ENCODE data around the gene KRT26. TPM values are rescaled to one million over a fixed set of nuclear protein-coding genes. Genes with fewer than 3 reads are reported as not detected.
"Not testable (repeated sequence)": the region's sequence is repeated elsewhere in the genome, so short reads cannot be mapped to it uniquely, and the experiment has no call there.

The KRT26 gene, protein sequence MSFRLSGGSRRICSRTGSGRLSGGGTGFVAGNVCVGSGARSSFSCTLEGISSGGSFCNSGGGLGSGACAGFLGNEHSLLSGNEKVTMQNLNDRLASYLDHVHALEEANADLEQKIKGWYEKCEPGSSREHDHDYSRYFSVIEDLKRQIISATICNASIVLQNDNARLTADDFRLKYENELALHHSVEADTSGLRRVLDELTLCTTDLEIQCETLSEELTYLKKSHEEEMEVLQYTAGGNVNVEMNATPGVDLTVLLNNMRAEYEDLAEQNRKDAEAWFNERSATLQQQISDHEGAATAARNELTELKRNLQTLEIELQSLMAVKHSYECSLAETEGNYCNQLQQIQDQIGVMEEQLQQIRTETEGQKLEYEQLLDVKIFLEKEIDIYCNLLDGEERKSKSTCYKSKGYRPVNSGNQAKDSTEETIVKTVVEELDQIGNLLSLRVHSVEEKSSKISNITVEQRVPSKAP
- total RNA-seq (not detected), total RNA-seq (0 reads per million in 2 donors)

DNA sequence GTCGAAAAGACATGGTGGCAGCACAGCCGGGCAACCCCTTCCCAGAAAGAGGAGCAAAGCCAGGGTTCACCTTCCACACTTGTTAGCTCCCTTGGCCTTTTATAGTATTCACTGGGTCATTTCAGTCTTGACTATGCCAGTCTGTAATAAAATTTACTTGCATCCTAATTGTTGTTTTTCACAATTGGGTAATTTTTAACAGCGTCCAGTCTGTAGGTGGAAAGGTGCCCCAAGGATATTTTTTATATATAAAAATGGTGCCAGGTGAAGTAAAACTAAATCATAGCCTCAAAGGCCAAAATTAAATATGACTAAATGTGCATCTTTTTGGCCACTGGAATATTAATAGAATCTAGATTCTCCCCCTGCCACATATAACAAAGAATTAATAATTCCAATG, at the start of gene KRT26:
Gene KRT26, minus strand, starts transcription at position 101 of the 400 bp plus-strand sequence. Its CDS starts 88 bp downstream, at position 13.
- H3K27me3 Mint-ChIP-seq: peaks cover 51% of the 10 kb centered on the region
- ATAC-seq (no peak), DNase-seq (no peak)
- H3K36me3 Mint-ChIP-seq (ENCODE audit: low read depth): no peaks in the 10 kb centered on the region
- H3K27ac Mint-ChIP-seq: no peak within 1 kb of the TSS
- H3K4me1 Mint-ChIP-seq: no peaks in the 10 kb centered on the region
- H3K4me3 Mint-ChIP-seq: peak within 1 kb of the TSS; percentile 33
- H3K9me3 ChIP-seq (ENCODE audit: control insufficient read depth, low read length, poor library complexity, severe bottlenecking): no peaks in the 10 kb centered on the region

DNA sequence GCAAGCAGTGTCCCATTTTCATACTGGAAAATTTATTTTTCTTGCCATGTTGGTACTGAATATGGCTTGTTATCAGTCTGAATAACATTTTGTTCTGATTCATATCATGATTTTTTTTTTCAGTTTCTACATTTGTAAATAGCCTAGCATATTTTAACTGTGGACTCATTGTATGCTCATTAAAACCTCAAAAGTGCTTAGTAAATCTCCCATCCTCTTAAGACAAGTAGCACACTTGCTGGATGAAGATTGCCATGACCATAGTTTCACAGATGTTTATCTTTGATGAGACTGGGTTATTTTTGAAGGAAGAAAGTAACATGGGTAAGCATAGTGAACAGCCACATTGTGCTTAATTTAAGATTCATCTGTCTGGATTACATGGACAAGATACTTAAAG, 49.5 kb upstream of the KRT26 start:
- ATAC-seq (no peak), DNase-seq (no peak)
- no peaks in the 10 kb centered on the region for H3K9me3 ChIP-seq (ENCODE audit: control insufficient read depth, low read length, poor library complexity, severe bottlenecking)
- peaks cover 20% of the 10 kb centered on the region for H3K27me3 Mint-ChIP-seq
- H3K4me1 Mint-ChIP-seq: peaks cover 6% of the 10 kb centered on the region
- peaks cover 11% of the 10 kb centered on the region for H3K36me3 Mint-ChIP-seq (ENCODE audit: low read depth)
- no peak overlapping the region for H3K27ac Mint-ChIP-seq
- no peak overlapping the region for H3K4me3 Mint-ChIP-seq

DNA sequence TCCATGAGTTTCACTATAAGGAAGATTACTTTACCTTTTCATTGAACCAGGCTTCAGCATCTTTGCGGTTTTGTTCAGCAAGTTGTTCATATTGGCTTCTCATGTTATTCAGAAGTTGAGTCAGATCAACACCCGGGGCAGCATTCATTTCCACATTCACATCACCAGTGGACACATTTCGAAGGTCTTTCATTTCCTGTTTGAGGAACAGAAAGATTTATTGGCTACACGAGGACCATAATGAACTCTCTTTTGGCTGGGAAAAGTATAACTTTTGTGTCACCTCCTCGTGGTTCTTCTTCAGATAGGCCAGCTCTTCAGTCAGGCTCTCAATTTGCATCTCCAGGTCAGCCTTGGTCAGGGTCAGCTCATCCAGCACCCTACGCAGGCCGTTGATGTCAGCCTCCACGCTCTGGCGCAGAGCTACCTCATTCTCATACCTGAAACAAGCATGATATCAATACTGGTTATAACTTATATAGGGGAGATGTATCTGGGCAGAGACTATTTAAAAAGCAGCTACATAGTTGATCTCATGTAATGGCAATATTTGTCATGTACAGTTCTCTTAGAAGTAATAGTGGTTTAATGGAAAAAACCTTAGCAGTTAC, 48.3 kb upstream of the KRT26 start:
- peaks cover 4% of the 10 kb centered on the region for H3K4me1 Mint-ChIP-seq
- H3K27ac Mint-ChIP-seq: no peak overlapping the region
- H3K9me3 ChIP-seq (ENCODE audit: control insufficient read depth, low read length, poor library complexity, severe bottlenecking): no peaks in the 10 kb centered on the region
- H3K36me3 Mint-ChIP-seq (ENCODE audit: low read depth): peaks cover 5% of the 10 kb centered on the region
- H3K4me3 Mint-ChIP-seq: peak overlapping the region; percentile 19
- ATAC-seq: no peak
- H3K27me3 Mint-ChIP-seq: peaks cover 8% of the 10 kb centered on the region
- no peak for DNase-seq

DNA sequence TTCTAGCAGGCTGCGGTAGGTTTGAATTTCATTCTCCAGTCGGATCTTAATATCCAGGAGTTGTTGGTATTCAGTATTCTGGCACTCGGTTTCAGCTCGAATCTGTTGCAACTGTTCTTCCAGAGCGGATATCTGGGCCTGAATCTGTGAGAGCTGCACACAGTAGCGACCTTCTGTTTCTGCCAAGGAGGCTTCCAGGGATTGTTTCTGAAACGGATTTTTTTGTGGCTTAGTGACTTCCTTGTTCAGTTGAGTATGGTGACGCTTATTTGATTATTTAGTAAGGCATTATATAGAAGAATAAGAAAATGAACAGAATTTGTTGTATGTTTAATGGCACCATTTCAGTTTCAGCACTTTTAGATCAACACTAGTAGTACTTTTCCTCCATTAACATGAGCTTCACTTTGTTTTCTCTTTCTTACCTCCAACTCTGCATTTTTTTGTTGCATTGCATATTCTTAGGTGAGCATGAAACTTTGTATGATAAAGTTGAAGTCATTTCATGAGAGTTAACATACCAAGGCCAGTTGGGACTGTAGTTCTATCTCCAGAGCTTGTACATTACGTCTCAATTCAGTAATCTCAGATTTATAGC, 47.6 kb upstream of the KRT26 start:
- peak overlapping the region; percentile 27 for H3K27ac Mint-ChIP-seq
- no peaks in the 10 kb centered on the region for H3K9me3 ChIP-seq (ENCODE audit: control insufficient read depth, low read length, poor library complexity, severe bottlenecking)
- ATAC-seq: no peak
- H3K4me3 Mint-ChIP-seq: peak overlapping the region; percentile 77
- peaks cover 5% of the 10 kb centered on the region for H3K36me3 Mint-ChIP-seq (ENCODE audit: low read depth)
- peaks cover 4% of the 10 kb centered on the region for H3K4me1 Mint-ChIP-seq
- no peak for DNase-seq
- H3K27me3 Mint-ChIP-seq: peaks cover 9% of the 10 kb centered on the region

DNA sequence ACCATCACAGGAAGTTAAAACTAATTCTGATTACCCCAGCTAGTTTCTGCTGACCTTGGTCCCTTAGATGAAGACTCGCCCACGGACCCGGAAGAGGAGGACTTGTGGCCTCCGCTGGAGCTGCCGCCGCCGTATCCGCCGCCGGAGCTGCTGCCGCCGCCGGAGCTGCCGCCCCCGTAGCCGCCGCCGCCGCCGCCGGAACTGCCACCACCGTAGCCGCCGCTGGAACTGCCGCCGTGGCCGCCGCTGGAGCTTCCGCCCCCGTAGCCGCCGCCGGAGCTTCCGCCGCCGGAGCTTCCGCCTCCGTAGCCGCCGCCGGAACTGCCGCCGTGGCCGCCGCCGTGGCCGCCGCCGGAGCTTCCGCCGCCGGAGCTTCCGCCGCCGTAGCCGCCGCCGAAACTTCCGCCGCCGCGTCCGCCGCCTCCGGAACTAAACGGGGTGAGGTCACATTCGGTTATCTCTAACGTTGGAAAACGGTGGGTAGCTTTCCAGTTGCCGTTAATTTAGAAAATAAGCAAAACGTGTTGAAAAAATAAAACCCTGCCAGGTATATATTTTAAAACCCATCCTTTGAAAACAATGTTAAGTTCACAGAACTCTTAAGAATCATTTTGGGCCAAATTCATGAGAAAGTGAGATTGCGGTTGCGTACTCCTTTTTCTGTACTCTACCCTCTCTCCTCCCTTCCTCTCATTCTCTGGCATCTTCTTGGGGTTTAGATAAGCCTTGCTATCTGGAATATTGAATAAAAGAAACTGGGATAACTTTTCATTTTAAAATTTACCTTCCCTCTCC, 46.9 kb upstream of the KRT26 start:
- H3K4me3 Mint-ChIP-seq: peak overlapping the region; percentile 89

DNA sequence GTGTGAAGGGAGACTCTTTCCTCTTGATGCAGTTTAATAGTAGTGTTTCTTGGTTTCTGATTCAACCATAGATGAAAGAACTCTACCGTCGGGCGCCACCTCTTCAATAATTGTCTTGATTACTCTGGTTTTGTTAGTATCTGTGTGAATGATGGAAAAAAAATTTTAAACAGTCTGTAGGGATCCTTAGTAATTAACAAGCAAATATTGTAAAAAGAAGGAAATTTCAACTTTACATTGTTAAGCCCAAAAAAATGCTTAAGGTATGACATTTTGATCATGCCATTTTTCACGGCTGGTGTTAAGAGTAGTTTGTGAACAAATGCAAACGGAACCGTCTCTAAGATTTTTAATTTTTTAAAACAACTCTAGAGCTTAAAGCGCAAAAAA, 46.3 kb upstream of the KRT26 start:
- H3K36me3 Mint-ChIP-seq (ENCODE audit: low read depth): peaks cover 5% of the 10 kb centered on the region
- no peaks in the 10 kb centered on the region for H3K9me3 ChIP-seq (ENCODE audit: control insufficient read depth, low read length, poor library complexity, severe bottlenecking)
- DNase-seq (no peak), ATAC-seq (peak; percentile 7)
- peaks cover 21% of the 10 kb centered on the region for H3K27me3 Mint-ChIP-seq
- H3K4me3 Mint-ChIP-seq: peak overlapping the region; percentile 89
- peaks cover 4% of the 10 kb centered on the region for H3K4me1 Mint-ChIP-seq
- H3K27ac Mint-ChIP-seq: peak overlapping the region; percentile 91

More for the DNA sequence above, 46.9 kb upstream of the KRT26 start:
- H3K9me3 ChIP-seq (ENCODE audit: control insufficient read depth, low read length, poor library complexity, severe bottlenecking): no peaks in the 10 kb centered on the region
- H3K4me1 Mint-ChIP-seq: peaks cover 4% of the 10 kb centered on the region
- peak; percentile 76 to 79 (median 78) for DNase-seq
- peak; percentile 89 for ATAC-seq
- H3K27ac Mint-ChIP-seq: peak overlapping the region; percentile 91
- peaks cover 5% of the 10 kb centered on the region for H3K36me3 Mint-ChIP-seq (ENCODE audit: low read depth)
- H3K27me3 Mint-ChIP-seq: peaks cover 16% of the 10 kb centered on the region

DNA sequence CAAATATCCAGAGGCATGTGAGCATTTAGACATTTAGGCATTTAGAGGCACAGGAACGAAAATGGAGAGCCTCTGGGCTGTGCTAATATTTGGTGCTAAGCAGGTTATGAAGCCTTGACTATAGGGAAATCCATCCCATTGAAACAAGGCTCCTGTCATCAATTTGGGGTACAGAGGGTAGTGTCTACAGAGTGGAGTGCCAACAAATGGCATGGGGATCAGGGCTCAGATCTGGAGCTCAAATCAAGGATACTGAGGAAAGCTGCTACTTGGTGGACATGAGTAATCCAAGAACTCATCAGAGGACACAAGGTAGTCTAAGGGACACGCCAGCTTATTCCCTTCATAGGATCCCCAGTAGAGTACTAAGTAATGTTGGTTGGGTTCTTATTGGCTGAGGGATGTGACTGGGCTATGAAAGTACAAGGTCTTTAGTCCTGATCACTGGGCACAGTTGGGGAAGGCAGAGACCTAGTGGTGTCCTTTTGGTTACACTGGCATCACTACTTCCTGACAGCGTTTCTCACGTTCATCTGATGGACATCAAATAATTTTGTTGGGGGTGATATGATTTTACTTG, 45.2 kb upstream of the KRT26 start:
- no peak for DNase-seq
- no peaks in the 10 kb centered on the region for H3K9me3 ChIP-seq (ENCODE audit: control insufficient read depth, low read length, poor library complexity, severe bottlenecking)
- Mint-ChIP-seq H3K27ac (peak overlapping the region; percentile 91), H3K36me3 (ENCODE audit: low read depth) (peaks cover 5% of the 10 kb centered on the region), H3K4me1 (peaks cover 4% of the 10 kb centered on the region), H3K27me3 (peaks cover 31% of the 10 kb centered on the region), H3K4me3 (peak overlapping the region; percentile 53)
- ATAC-seq: no peak

DNA sequence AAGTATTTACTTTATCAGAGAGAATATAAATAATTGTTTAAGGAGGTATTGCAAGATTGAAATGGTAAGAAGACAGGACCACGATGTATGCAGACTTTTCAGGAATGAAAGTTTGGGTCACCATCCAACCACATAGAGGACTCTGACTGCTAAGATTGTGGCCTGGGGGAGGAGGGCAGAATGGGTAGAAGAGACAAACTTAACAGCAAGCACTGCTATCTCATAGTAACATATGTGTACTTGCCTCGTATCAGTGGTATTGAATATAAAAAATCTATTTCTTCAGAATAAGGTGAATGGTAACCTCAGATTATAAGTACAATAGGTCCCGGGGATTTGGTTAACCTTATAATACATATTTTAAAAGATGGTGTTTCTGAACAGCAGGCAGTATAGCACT, 44.6 kb upstream of the KRT26 start:
- no peaks in the 10 kb centered on the region for H3K9me3 ChIP-seq (ENCODE audit: control insufficient read depth, low read length, poor library complexity, severe bottlenecking)

DNA sequence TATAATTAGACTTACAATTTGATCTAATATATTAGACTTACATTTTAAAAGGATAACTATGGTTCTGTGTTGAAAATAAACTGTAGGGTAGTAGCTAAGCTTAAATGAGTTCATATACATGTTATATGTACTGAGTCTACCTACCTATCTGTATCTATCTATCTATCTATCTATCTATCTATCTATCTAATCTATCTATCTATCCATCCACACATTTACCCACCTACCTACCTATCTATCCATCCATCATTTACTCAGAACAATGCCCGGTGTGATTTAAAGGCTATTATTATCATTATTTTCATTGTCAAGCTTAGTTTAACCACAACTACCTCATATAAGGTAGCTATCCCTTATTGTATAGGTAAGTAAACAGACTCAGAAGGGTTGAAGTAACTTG, 43.4 kb upstream of the KRT26 start:
- Mint-ChIP-seq H3K4me1 (peaks cover 4% of the 10 kb centered on the region), H3K4me3 (no peak overlapping the region), H3K27me3 (peaks cover 44% of the 10 kb centered on the region), H3K36me3 (ENCODE audit: low read depth) (peaks cover 7% of the 10 kb centered on the region), H3K27ac (no peak overlapping the region)
- ATAC-seq (no peak), DNase-seq (no peak)
- no peaks in the 10 kb centered on the region for H3K9me3 ChIP-seq (ENCODE audit: control insufficient read depth, low read length, poor library complexity, severe bottlenecking)

More for the DNA sequence above, 44.6 kb upstream of the KRT26 start:
- Mint-ChIP-seq H3K36me3 (ENCODE audit: low read depth) (peaks cover 5% of the 10 kb centered on the region), H3K4me1 (peaks cover 4% of the 10 kb centered on the region), H3K27me3 (peaks cover 37% of the 10 kb centered on the region), H3K27ac (no peak overlapping the region), H3K4me3 (no peak overlapping the region)
- no peak for DNase-seq
- ATAC-seq: no peak

DNA sequence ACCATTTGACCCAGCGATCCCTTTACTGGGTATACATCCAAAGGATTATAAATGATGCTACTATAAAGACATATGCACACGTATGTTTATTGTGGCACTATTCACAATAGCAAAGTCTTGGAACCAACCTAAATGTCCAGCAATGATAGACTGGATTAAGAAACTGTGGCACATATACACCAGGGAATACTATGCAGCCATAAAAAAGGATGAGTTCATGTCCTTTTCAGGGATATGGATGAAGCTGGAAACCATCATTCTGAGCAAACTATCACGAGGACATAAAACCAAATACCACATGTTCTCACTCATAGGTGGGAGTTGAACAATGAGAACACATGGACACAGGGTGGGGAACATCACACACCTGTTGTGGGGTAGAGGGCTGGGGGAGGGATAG, 42.7 kb upstream of the KRT26 start:
- not testable (repeated sequence) for DNase-seq; H3K9me3 ChIP-seq (ENCODE audit: control insufficient read depth, low read length, poor library complexity, severe bottlenecking); H3K4me3 Mint-ChIP-seq; H3K4me1 Mint-ChIP-seq; ATAC-seq; H3K36me3 Mint-ChIP-seq (ENCODE audit: low read depth); H3K27ac Mint-ChIP-seq
- H3K27me3 Mint-ChIP-seq: peaks cover 47% of the 10 kb centered on the region

DNA sequence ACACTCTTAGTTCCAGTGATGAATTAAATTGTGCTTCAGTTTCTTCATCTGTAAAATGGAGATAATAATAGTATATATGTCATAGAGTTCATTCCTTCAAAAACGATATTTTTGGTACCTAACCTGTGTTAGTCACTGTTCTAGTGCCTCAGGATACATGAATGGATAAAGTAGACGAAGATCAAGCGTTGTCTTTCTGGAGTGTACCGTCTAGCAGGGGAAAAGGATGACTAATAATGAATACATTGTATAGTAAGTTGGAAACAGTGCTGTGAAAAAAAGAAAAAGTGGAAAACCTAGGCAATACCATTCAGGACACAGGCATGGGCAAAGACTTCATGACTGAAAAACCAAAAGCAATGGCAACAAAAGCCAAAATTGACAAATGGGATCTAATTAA, 41.8 kb upstream of the KRT26 start:
- ATAC-seq (no peak), DNase-seq (no peak)
- H3K27ac Mint-ChIP-seq: no peak overlapping the region
- H3K4me3 Mint-ChIP-seq: no peak overlapping the region
- H3K4me1 Mint-ChIP-seq: peaks cover 4% of the 10 kb centered on the region
- H3K27me3 Mint-ChIP-seq: peaks cover 50% of the 10 kb centered on the region
- no peaks in the 10 kb centered on the region for H3K9me3 ChIP-seq (ENCODE audit: control insufficient read depth, low read length, poor library complexity, severe bottlenecking)
- H3K36me3 Mint-ChIP-seq (ENCODE audit: low read depth): peaks cover 7% of the 10 kb centered on the region

DNA sequence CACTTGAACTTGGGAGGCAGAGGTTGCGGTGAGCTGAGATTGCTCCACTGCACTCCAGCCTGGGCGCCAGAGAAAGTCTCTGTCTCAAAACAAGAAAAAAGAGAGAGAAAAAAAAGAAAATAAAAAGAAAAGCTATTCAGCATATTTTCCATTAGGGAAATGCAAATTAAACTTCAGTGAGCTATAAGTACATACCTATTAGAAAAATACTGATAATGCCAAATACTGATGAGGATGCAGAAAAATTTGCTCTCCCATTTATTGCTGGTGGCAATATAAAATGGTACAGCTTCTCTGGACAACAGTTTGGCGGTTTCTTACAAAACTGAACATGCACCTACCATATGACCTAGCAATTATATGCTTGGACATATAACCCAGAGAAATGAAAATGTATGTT, 40.6 kb upstream of the KRT26 start:
- peaks cover 5% of the 10 kb centered on the region for H3K36me3 Mint-ChIP-seq (ENCODE audit: low read depth)
- ATAC-seq: no peak
- H3K4me1 Mint-ChIP-seq: no peaks in the 10 kb centered on the region
- H3K27ac Mint-ChIP-seq: no peak overlapping the region
- peaks cover 61% of the 10 kb centered on the region for H3K27me3 Mint-ChIP-seq
- no peak overlapping the region for H3K4me3 Mint-ChIP-seq
- no peaks in the 10 kb centered on the region for H3K9me3 ChIP-seq (ENCODE audit: control insufficient read depth, low read length, poor library complexity, severe bottlenecking)
- DNase-seq: no peak
